Body of pancreas (tissue), 4 donors: ENCODE measurements around the gene RCN2.

Experiments
- CTCF ChIP-seq, 7 experiments: fragments of 450-650 bp in 4 of 7; fragments of 200-600 bp in 3 of 7; sonication (generic) in 3 of 7; IDR thresholded peaks; one replicate each; pipeline ENCODE4 v1.5.1; 2016 to 2019; ENCODE audit warnings: antibody characterized with exemption in 7 of 7
- POLR2A ChIP-seq, 3 donors: fragments of 450-650 bp; IDR thresholded peaks; one replicate each; pipeline ENCODE4 v1.6.1; 2016; ENCODE audit warnings: antibody characterized with exemption in 3 of 3, mild to moderate bottlenecking in 2 of 3

- TF ChIP-seq CTCF (IDR thresholded peaks at IDR 0.05) (no peak), POLR2A (IDR thresholded peaks at IDR 0.05) (no peak)
Measured at GRCh38 chr15:76947454-76947853, 15.9 kb downstream of the RCN2 start.
